SU-DHL-6 (cell line): ENCODE data around the gene IFT122.

ENCODE experiments used
- EZH2phosphoT487 ChIP-seq: fragments of 200-600 bp; sonication (generic), shearing (Covaris generic); conservative IDR thresholded peaks from 2 replicates; pipeline ENCODE4 v1.6.1; 2018; ENCODE audit warnings: mild to moderate bottlenecking, antibody characterized with exemption, low read length, moderate library complexity, mixed read lengths
- TF ChIP-seq, protein P1 (sequence below): fragments of 200-600 bp; sonication (generic); IDR thresholded peaks from one replicate; pipeline ENCODE4 v1.5.1; 2017; ENCODE audit warnings: antibody characterized with exemption, mild to moderate bottlenecking, low read length, moderate library complexity; ENCODE audit not compliant: insufficient read depth, poor library complexity, severe bottlenecking

- TF ChIP-seq, protein P1, sequence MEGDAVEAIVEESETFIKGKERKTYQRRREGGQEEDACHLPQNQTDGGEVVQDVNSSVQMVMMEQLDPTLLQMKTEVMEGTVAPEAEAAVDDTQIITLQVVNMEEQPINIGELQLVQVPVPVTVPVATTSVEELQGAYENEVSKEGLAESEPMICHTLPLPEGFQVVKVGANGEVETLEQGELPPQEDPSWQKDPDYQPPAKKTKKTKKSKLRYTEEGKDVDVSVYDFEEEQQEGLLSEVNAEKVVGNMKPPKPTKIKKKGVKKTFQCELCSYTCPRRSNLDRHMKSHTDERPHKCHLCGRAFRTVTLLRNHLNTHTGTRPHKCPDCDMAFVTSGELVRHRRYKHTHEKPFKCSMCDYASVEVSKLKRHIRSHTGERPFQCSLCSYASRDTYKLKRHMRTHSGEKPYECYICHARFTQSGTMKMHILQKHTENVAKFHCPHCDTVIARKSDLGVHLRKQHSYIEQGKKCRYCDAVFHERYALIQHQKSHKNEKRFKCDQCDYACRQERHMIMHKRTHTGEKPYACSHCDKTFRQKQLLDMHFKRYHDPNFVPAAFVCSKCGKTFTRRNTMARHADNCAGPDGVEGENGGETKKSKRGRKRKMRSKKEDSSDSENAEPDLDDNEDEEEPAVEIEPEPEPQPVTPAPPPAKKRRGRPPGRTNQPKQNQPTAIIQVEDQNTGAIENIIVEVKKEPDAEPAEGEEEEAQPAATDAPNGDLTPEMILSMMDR, result no peak
- TF ChIP-seq EZH2phosphoT487, result no peak
Observed at GRCh38 chr3:129433565-129433964, 6.5 kb upstream of the IFT122 start.
